Caco-2 (cell line): ENCODE data around the gene NAALADL2. TPM values are rescaled to one million over a fixed set of nuclear protein-coding genes. Genes with fewer than 3 reads are reported as not detected.

Experiments
- BruUV-seq: library from RNA; stranded (reverse); fragments of 400-500 nt; replicated peaks from 2 replicates; lab custom pipeline; 2021; lab: Mats Ljungman, UMichigan
- CTCF ChIA-PET: fragments of 300-600 bp; sonication (Branson Sonifier 250); formaldehyde crosslinking; loops from one replicate; lab custom pipeline; 2022; ENCODE audit warnings: antibody characterized with exemption; lab: Charles Lee
- POLR2A ChIA-PET: fragments of 300-600 bp; sonication (Branson Sonifier 250); formaldehyde crosslinking; loops from one replicate; lab custom pipeline; 2022; ENCODE audit warnings: antibody characterized with exemption; lab: Charles Lee
- DNase-seq, 2 experiments: peaks; one replicate each; pipeline versions ENCODE4 v3.0.0 to v3.0.0-alpha.2; 2020 to 2022
- H3K27me3 ChIP-seq: replicated peaks from 2 replicates; pipeline ENCODE4 v1.6.0; 2011; ENCODE audit warnings: low read length; ENCODE audit not compliant: control insufficient read depth, insufficient read depth
- H3K36me3 ChIP-seq: 2 replicates; pipeline ENCODE4 v1.5.1; 2011; ENCODE audit warnings: low read length; ENCODE audit not compliant: control insufficient read depth, insufficient read depth
- H3K4me1 ChIP-seq: fragments of 250-450 bp; sonication (Bioruptor Pico); 2 replicates; pipeline ENCODE4 v1.5.1; 2020; ENCODE audit warnings: mild to moderate bottlenecking
- H3K4me3 ChIP-seq: 2 replicates; pipeline ENCODE4 v1.5.1; 2011; ENCODE audit warnings: low read depth, mild to moderate bottlenecking, control low read depth, low read length
- H3K9me3 ChIP-seq: fragments of 250-450 bp; sonication (Bioruptor Pico); 2 replicates; pipeline ENCODE4 v1.5.1; 2020; ENCODE audit warnings: mild to moderate bottlenecking, moderate library complexity
- H3K27ac Mint-ChIP-seq: one replicate; pipeline ENCODE4 v1.8.0; 2022; ENCODE audit warnings: mixed read lengths; ENCODE audit not compliant: unreplicated experiment
- H3K27me3 Mint-ChIP-seq: one replicate; pipeline ENCODE4 v1.8.0; 2022; ENCODE audit warnings: mixed read lengths; ENCODE audit not compliant: insufficient read depth, unreplicated experiment
- H3K36me3 Mint-ChIP-seq: one replicate; pipeline ENCODE4 v1.8.0; 2022; ENCODE audit warnings: mild to moderate bottlenecking, mixed read lengths; ENCODE audit not compliant: insufficient read depth, unreplicated experiment
- H3K4me1 Mint-ChIP-seq: one replicate; pipeline ENCODE4 v1.8.0; 2022; ENCODE audit warnings: low read depth, mixed read lengths; ENCODE audit not compliant: unreplicated experiment
- H3K4me3 Mint-ChIP-seq: one replicate; pipeline ENCODE4 v1.8.0; 2022; ENCODE audit warnings: mild to moderate bottlenecking, moderate library complexity, mixed read lengths; ENCODE audit not compliant: unreplicated experiment
- H3K9me3 Mint-ChIP-seq: one replicate; pipeline ENCODE4 v1.8.0; 2022; ENCODE audit warnings: mixed read lengths; ENCODE audit not compliant: unreplicated experiment
- CTCF ChIP-seq, 2 experiments: fragments of 200-600 bp in 1 of 2; IDR thresholded peaks; 1 replicate in 1 of 2; 2 replicates in 1 of 2; pipeline versions ENCODE4 v1.5.1 to v1.8.0; 2011 to 2022; ENCODE audit warnings: antibody characterized with exemption in 1 of 2, control low read depth in 1 of 2, inconsistent platforms in 1 of 2, low read depth in 1 of 2, low read length in 1 of 2, mild to moderate bottlenecking in 1 of 2, moderate library complexity in 1 of 2; ENCODE audit not compliant: insufficient read depth in 1 of 2, severe bottlenecking in 1 of 2, unreplicated experiment in 1 of 2
- intact Hi-C: fragments of 100-400 bp; cut with micrococcal nuclease; formaldehyde crosslinking; loops from one replicate; pipeline ENCODE4 v1.10.0; 2022; ENCODE audit not compliant: unreplicated experiment
- total RNA-seq: library from RNA; stranded (reverse); gene quantifications from 2 replicates; pipeline ENCODE4 v1.2.3, GENCODE V29; 2022

The NAALADL2 gene
- total RNA-seq, 1 experiment from 2014 or later, result 4.4 TPM

DNA sequence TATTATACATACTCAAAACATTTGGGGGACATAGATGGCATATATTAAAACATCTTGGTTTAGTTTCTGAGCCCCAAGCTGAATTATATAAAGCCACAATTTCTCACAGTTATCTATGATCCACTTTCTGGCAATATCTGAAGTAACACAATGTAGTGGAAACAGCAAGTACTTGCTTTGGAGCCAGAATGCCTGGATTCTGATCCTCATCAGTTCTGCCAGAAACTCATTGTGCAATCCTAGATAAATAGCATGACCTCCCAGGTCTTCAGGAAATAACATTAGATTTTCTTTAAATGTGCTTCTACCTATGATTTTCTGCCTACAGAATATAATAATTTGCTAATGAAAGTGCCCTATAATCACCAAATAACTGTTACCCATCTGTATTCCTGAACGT lies 544.9 kb downstream of the NAALADL2 start:
- POLR2A ChIA-PET, result no interaction called here

GRCh38 chr3:175404621-175405020 lies 545.5 kb downstream of the NAALADL2 start:
- H3K9me3 ChIP-seq, result no peaks in the 10 kb centered on the region
- H3K9me3 Mint-ChIP-seq, result no peaks in the 10 kb centered on the region
- no peaks in the 10 kb centered on the region for H3K4me1 ChIP-seq
- no peaks in the 10 kb centered on the region for H3K36me3 ChIP-seq
- H3K27ac Mint-ChIP-seq, result no peak overlapping the region
- no peak for TF ChIP-seq CTCF (IDR thresholded peaks at IDR 0.05; ENCODE audit: insufficient read depth in 1 of 2, low read depth in 1 of 2, low read length in 1 of 2, severe bottlenecking in 1 of 2, unreplicated experiment in 1 of 2)
- no peak overlapping the region for H3K4me3 Mint-ChIP-seq
- ChIA-PET CTCF (no interaction called here), POLR2A (no interaction called here)
- no peaks in the 10 kb centered on the region for H3K36me3 Mint-ChIP-seq
- H3K4me1 Mint-ChIP-seq, result no peaks in the 10 kb centered on the region
- intact Hi-C loops, result no loop called here
- DNase-seq, result no peak
- no peak overlapping the region for H3K4me3 ChIP-seq
- peaks cover 3% of the 10 kb centered on the region for H3K27me3 Mint-ChIP-seq
- H3K27me3 ChIP-seq, result no peaks in the 10 kb centered on the region
- no TSS peak for BruUV-seq

More for the DNA sequence above, 544.9 kb downstream of the NAALADL2 start:
- no peaks in the 10 kb centered on the region for H3K4me1 Mint-ChIP-seq
- TF ChIP-seq CTCF (IDR thresholded peaks at IDR 0.05; ENCODE audit: insufficient read depth in 1 of 2, low read depth in 1 of 2, low read length in 1 of 2, severe bottlenecking in 1 of 2, unreplicated experiment in 1 of 2), result no peak
- DNase-seq, result no peak
- no peaks in the 10 kb centered on the region for H3K36me3 ChIP-seq
- no peak overlapping the region for H3K4me3 ChIP-seq
- no peaks in the 10 kb centered on the region for H3K9me3 ChIP-seq
- no TSS peak for BruUV-seq
- no peaks in the 10 kb centered on the region for H3K4me1 ChIP-seq
- CTCF ChIA-PET, result no interaction called here
- no peak overlapping the region for H3K27ac Mint-ChIP-seq
- no peaks in the 10 kb centered on the region for H3K27me3 ChIP-seq
- no peaks in the 10 kb centered on the region for H3K9me3 Mint-ChIP-seq
- intact Hi-C loops, result no loop called here
- H3K27me3 Mint-ChIP-seq, result peaks cover 3% of the 10 kb centered on the region
- H3K36me3 Mint-ChIP-seq, result no peaks in the 10 kb centered on the region
- H3K4me3 Mint-ChIP-seq, result no peak overlapping the region

- DNase-seq, result no peak
- H3K9me3 Mint-ChIP-seq, result no peaks in the 10 kb centered on the region
- Histone ChIP-seq H3K36me3 (no peaks in the 10 kb centered on the region), H3K9me3 (no peaks in the 10 kb centered on the region), H3K4me1 (no peaks in the 10 kb centered on the region), H3K4me3 (no peak overlapping the region), H3K27me3 (no peaks in the 10 kb centered on the region)
- no peak for TF ChIP-seq CTCF (IDR thresholded peaks at IDR 0.05; ENCODE audit: insufficient read depth in 1 of 2, low read depth in 1 of 2, low read length in 1 of 2, severe bottlenecking in 1 of 2, unreplicated experiment in 1 of 2)
- H3K4me1 Mint-ChIP-seq, result no peaks in the 10 kb centered on the region
- H3K36me3 Mint-ChIP-seq, result no peaks in the 10 kb centered on the region
- no peak overlapping the region for H3K27ac Mint-ChIP-seq
- ChIA-PET CTCF (no interaction called here), POLR2A (no interaction called here)
- H3K27me3 Mint-ChIP-seq, result no peaks in the 10 kb centered on the region
- no TSS peak for BruUV-seq
- intact Hi-C loops, result no loop called here
- no peak overlapping the region for H3K4me3 Mint-ChIP-seq
Observed at GRCh38 chr3:175410251-175410650, 551.1 kb downstream of the NAALADL2 start.
